GM12878 (cell line): Measurements from ENCODE around the gene LMO7. TPM values are rescaled to one million over a fixed set of nuclear protein-coding genes. Genes with fewer than 3 reads are reported as not detected.

Source experiments
- ATAC-seq: fragments of 200-7000 bp; cut with Tn5 transposase; 3 replicates; pipeline ENCODE4 v1.9.1; 2020; ENCODE audit warnings: mild to moderate bottlenecking, moderate library complexity
- BruUV-seq: library from RNA; stranded (reverse); fragments of 400-500 nt; replicated peaks from 2 replicates; lab custom pipeline; 2021; lab: Mats Ljungman, UMichigan
- CTCF ChIA-PET: fragments of 300-600 bp; sonication (Branson Sonifier 250); formaldehyde crosslinking; extraction: SDS; loops from one replicate; lab custom pipeline; 2021; ENCODE audit warnings: inconsistent platforms; lab: Yijun Ruan, JAX
- POLR2A ChIA-PET: fragments of 350-600 bp; formaldehyde crosslinking; extraction: SDS; loops from one replicate; lab custom pipeline; 2021; ENCODE audit warnings: inconsistent platforms; lab: Charles Lee
- RAD21 ChIA-PET: fragments of 300-600 bp; sonication (Branson Sonifier 250); formaldehyde crosslinking; loops from one replicate; lab custom pipeline; 2023; ENCODE audit warnings: antibody characterized with exemption; ENCODE audit not compliant: unreplicated experiment; lab: Charles Lee
- SMC1A ChIA-PET: fragments of 300-600 bp; sonication (Branson Sonifier 250); formaldehyde crosslinking; loops from one replicate; lab custom pipeline; 2023; ENCODE audit not compliant: unreplicated experiment, uncharacterized antibody; lab: Charles Lee
- DNase-seq: peaks from one replicate; pipeline ENCODE4 v3.0.0-alpha.2; 2011; ENCODE audit warnings: low read depth, low spot score
- FAIRE-seq: peaks from 3 replicates; lab custom pipeline; 2011; peaks lifted over from hg19 to GRCh38; lab: Jason Lieb, UNC
- H2AFZ ChIP-seq: 2 replicates; pipeline ENCODE4 v1.6.0; 2011; ENCODE audit warnings: low read depth, low read length, control low read depth; ENCODE audit not compliant: control insufficient read depth
- H3K27ac ChIP-seq: 2 replicates; pipeline ENCODE4 v1.5.1; 2011; ENCODE audit warnings: control low read depth; ENCODE audit not compliant: control insufficient read depth, insufficient read depth
- H3K27me3 ChIP-seq, 2 experiments: replicated peaks in 1 of 2; 2 replicates each; pipeline versions ENCODE4 v1.6.0 to v1.6.1; 2011; ENCODE audit warnings: low read length in 1 of 2; ENCODE audit not compliant: control insufficient read depth in 2 of 2, insufficient read depth in 2 of 2
- H3K36me3 ChIP-seq, 2 experiments: 2 replicates each; pipeline ENCODE4 v1.5.1; 2011; ENCODE audit warnings: low read length in 1 of 2; ENCODE audit not compliant: control insufficient read depth in 2 of 2, insufficient read depth in 2 of 2
- H3K4me1 ChIP-seq: 2 replicates; pipeline ENCODE4 v1.6.1; 2011; ENCODE audit warnings: mild to moderate bottlenecking, low read length, moderate library complexity, mixed read lengths; ENCODE audit not compliant: control insufficient read depth, insufficient read depth
- H3K4me2 ChIP-seq: 2 replicates; pipeline ENCODE4 v1.6.0; 2011; ENCODE audit warnings: control low read depth; ENCODE audit not compliant: control insufficient read depth, insufficient read depth
- H3K4me3 ChIP-seq: fragments of 200-600 bp; sonication (generic); 2 replicates; pipeline ENCODE4 v1.5.1; 2016
- H3K79me2 ChIP-seq: 2 replicates; pipeline ENCODE4 v1.6.0; 2011; ENCODE audit warnings: low read length; ENCODE audit not compliant: control insufficient read depth, insufficient read depth
- H3K9ac ChIP-seq: 2 replicates; pipeline ENCODE4 v1.8.0; 2011; ENCODE audit warnings: low read length, control low read depth, mixed read lengths; ENCODE audit not compliant: control insufficient read depth, insufficient read depth
- H3K9me3 ChIP-seq: replicated peaks from 3 replicates; pipeline ENCODE4 v1.5.1; 2011; ENCODE audit warnings: mild to moderate bottlenecking, low read length; ENCODE audit not compliant: control insufficient read depth, insufficient read depth
- H4K20me1 ChIP-seq: 2 replicates; pipeline ENCODE4 v1.6.0; 2011; ENCODE audit not compliant: control insufficient read depth, insufficient read depth
- CHD2 ChIP-seq: IDR thresholded peaks from 2 replicates; pipeline ENCODE4 v1.6.1; 2011; ENCODE audit warnings: low read depth, low read length, improper control_type of control experiment, borderline replicate concordance
- CHD4 ChIP-seq: fragments of 200-600 bp; sonication (generic); IDR thresholded peaks from 2 replicates; pipeline ENCODE4 v1.6.1; 2016; ENCODE audit warnings: mild to moderate bottlenecking
- CREM ChIP-seq: IDR thresholded peaks from 2 replicates; pipeline ENCODE4 v1.6.1; 2014; ENCODE audit warnings: antibody characterized with exemption, low read depth
- DPF2 ChIP-seq: fragments of 450-650 bp; IDR thresholded peaks from 2 replicates; pipeline ENCODE4 v1.6.1; 2017; ENCODE audit warnings: mild to moderate bottlenecking
- MTA2 ChIP-seq: fragments of 450-650 bp; IDR thresholded peaks from 2 replicates; pipeline ENCODE4 v1.6.1; 2016; ENCODE audit warnings: low read depth, mild to moderate bottlenecking, moderate library complexity
- MXI1 ChIP-seq: fragments of 150-350 bp; IDR thresholded peaks from 2 replicates; pipeline ENCODE4 v1.6.1; 2011; ENCODE audit warnings: low read depth, mild to moderate bottlenecking, inconsistent platforms, low read length, improper control_type of control experiment
- SMAD1 ChIP-seq: fragments of 450-650 bp; IDR thresholded peaks from 2 replicates; pipeline ENCODE4 v1.6.1; 2018; ENCODE audit warnings: mild to moderate bottlenecking, low read depth; ENCODE audit not compliant: partially characterized antibody
- ZNF24 ChIP-seq: fragments of 450-650 bp; IDR thresholded peaks from 2 replicates; pipeline ENCODE4 v1.6.1; 2017; ENCODE audit warnings: antibody characterized with exemption, mild to moderate bottlenecking
- WGBS: methylation state at CpG from one replicate; pipeline ENCODE4 v1.1.6; 2016; ENCODE audit warnings: low lambda C conversion rate; ENCODE audit not compliant: insufficient replicate concordance, insufficient coverage; ENCODE audit errors: missing lambda C conversion rate; 5-methylcytosine and 5-hydroxymethylcytosine counted together
- in situ Hi-C: fragments of 300-500 bp; cut with MboI; formaldehyde crosslinking; loops from 9 replicates; pipeline ENCODE4 v1.14.3; 2018; ENCODE audit warnings: mixed read lengths
- intact Hi-C: fragments of 100-400 bp; cut with micrococcal nuclease; formaldehyde crosslinking; loops from one replicate; pipeline ENCODE4 v1.14.2; 2022; ENCODE audit not compliant: unreplicated experiment
- polyA plus RNA-seq, 11 experiments: library from polyadenylated mRNA; depleted of rRNA in 4 of 11; unstranded in 6 of 11; stranded (reverse) in 5 of 11; fragments of >200 nt; fragmentation: Nextera tagmentation in 4 of 11; fragmentation: Illumina TruSeq in 1 of 11; extraction: Ambion mirVana in 4 of 11; extraction: Trizol in 1 of 11; gene quantifications; 1 replicate in 1 of 11; 2 replicates in 10 of 11; pipeline versions ENCODE4 v1.2.1 to v1.2.3, GENCODE V29; 2011 to 2016; ENCODE audit warnings: inconsistent platforms in 2 of 11, missing spikeins in 2 of 11, low read depth in 1 of 11
- total RNA-seq, 4 experiments: library from RNA; depleted of rRNA in 3 of 4; stranded (reverse); fragments of >200 nt in 3 of 4; fragmentation: Illumina TruSeq in 1 of 4; extraction: Trizol in 1 of 4; gene quantifications; 2 replicates each; pipeline versions ENCODE4 v1.2.1 to v1.2.3, GENCODE V29; 2013 to 2021
- TF ChIP-seq, protein P1 (sequence below): IDR thresholded peaks from 2 replicates; pipeline ENCODE4 v1.6.1; 2012; ENCODE audit warnings: improper control_type of control experiment, low read depth, low read length; ENCODE audit not compliant: insufficient replicate concordance
- TF ChIP-seq, protein P2 (sequence below): fragments of 150-350 bp; IDR thresholded peaks from 2 replicates; pipeline ENCODE4 v1.6.1; 2016; ENCODE audit warnings: low read depth, low read length

LMO7 gene
- total and polyA plus RNA-seq, 10 of the 15 experiments (the other 5 are each of a cell fraction or from before 2014, with no cell fraction given) = 8.5 to 67.8 (median 36.8) TPM

- Histone ChIP-seq H3K27me3 (no peaks in the 10 kb centered on the region), H3K4me3 (no peak overlapping the region), H3K27ac (no peak overlapping the region), H3K9me3 (no peaks in the 10 kb centered on the region; the same call in 2 of the 3 replicates), H3K79me2 (no peaks in the 10 kb centered on the region), H3K4me1 (no peaks in the 10 kb centered on the region), H2AFZ (no peak overlapping the region), H4K20me1 (no peaks in the 10 kb centered on the region), H3K9ac (no peak overlapping the region), H3K36me3 (no peaks in the 10 kb centered on the region), H3K4me2 (no peak overlapping the region)
- FAIRE-seq (no peak), DNase-seq (no peak), ATAC-seq (no peak)
- TF ChIP-seq DPF2 = no peak
- TF ChIP-seq MXI1 = no peak
- TF ChIP-seq CHD4 = no peak
- TF ChIP-seq MTA2 = no peak
- TF ChIP-seq CREM = no peak
- TF ChIP-seq, protein P1, sequence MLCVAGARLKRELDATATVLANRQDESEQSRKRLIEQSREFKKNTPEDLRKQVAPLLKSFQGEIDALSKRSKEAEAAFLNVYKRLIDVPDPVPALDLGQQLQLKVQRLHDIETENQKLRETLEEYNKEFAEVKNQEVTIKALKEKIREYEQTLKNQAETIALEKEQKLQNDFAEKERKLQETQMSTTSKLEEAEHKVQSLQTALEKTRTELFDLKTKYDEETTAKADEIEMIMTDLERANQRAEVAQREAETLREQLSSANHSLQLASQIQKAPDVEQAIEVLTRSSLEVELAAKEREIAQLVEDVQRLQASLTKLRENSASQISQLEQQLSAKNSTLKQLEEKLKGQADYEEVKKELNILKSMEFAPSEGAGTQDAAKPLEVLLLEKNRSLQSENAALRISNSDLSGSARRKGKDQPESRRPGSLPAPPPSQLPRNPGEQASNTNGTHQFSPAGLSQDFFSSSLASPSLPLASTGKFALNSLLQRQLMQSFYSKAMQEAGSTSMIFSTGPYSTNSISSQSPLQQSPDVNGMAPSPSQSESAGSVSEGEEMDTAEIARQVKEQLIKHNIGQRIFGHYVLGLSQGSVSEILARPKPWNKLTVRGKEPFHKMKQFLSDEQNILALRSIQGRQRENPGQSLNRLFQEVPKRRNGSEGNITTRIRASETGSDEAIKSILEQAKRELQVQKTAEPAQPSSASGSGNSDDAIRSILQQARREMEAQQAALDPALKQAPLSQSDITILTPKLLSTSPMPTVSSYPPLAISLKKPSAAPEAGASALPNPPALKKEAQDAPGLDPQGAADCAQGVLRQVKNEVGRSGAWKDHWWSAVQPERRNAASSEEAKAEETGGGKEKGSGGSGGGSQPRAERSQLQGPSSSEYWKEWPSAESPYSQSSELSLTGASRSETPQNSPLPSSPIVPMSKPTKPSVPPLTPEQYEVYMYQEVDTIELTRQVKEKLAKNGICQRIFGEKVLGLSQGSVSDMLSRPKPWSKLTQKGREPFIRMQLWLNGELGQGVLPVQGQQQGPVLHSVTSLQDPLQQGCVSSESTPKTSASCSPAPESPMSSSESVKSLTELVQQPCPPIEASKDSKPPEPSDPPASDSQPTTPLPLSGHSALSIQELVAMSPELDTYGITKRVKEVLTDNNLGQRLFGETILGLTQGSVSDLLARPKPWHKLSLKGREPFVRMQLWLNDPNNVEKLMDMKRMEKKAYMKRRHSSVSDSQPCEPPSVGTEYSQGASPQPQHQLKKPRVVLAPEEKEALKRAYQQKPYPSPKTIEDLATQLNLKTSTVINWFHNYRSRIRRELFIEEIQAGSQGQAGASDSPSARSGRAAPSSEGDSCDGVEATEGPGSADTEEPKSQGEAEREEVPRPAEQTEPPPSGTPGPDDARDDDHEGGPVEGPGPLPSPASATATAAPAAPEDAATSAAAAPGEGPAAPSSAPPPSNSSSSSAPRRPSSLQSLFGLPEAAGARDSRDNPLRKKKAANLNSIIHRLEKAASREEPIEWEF = no peak
- TF ChIP-seq, protein P2, sequence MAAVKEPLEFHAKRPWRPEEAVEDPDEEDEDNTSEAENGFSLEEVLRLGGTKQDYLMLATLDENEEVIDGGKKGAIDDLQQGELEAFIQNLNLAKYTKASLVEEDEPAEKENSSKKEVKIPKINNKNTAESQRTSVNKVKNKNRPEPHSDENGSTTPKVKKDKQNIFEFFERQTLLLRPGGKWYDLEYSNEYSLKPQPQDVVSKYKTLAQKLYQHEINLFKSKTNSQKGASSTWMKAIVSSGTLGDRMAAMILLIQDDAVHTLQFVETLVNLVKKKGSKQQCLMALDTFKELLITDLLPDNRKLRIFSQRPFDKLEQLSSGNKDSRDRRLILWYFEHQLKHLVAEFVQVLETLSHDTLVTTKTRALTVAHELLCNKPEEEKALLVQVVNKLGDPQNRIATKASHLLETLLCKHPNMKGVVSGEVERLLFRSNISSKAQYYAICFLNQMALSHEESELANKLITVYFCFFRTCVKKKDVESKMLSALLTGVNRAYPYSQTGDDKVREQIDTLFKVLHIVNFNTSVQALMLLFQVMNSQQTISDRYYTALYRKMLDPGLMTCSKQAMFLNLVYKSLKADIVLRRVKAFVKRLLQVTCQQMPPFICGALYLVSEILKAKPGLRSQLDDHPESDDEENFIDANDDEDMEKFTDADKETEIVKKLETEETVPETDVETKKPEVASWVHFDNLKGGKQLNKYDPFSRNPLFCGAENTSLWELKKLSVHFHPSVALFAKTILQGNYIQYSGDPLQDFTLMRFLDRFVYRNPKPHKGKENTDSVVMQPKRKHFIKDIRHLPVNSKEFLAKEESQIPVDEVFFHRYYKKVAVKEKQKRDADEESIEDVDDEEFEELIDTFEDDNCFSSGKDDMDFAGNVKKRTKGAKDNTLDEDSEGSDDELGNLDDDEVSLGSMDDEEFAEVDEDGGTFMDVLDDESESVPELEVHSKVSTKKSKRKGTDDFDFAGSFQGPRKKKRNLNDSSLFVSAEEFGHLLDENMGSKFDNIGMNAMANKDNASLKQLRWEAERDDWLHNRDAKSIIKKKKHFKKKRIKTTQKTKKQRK = no peak
- no peak for TF ChIP-seq CHD2
- no peak for TF ChIP-seq ZNF24
- TF ChIP-seq SMAD1 = no peak
- BruUV-seq = no TSS peak
- in situ Hi-C loops = no loop called here
- WGBS = 97% methylated on average over 2 of the region's 2 CpGs
- POLR2A ChIA-PET = no interaction called here
- RAD21 ChIA-PET = no interaction called here
- intact Hi-C loops = no loop called here
- CTCF ChIA-PET = interaction anchor here (1.6 to 3.1 kb wide), 2 partner anchors 17 to 156 kb away, joined by 3 to 27 read pairs; no protein-coding TSS in a partner anchor
- SMC1A ChIA-PET = interaction anchor here (2.2 to 4.4 kb wide), 3 partner anchors 10 to 48 kb away, joined by 11 to 25 read pairs (median 25); no protein-coding TSS in a partner anchor
Observed at GRCh38 chr13:75713852-75714251, 77.7 kb downstream of the LMO7 start.
